ENCODE data around the gene LSM11.

Gene LSM11

GRCh38 chr5:157734436-157734835 is 9.1 kb upstream of the LSM11 start:
- DNase-seq (ENCODE audit: low read depth), result no peak

- no peak for DNase-seq (ENCODE audit: low read depth)
Observed at GRCh38 chr5:157735991-157736390, 7.5 kb upstream of the LSM11 start.

- no peak for DNase-seq (ENCODE audit: low read depth)
Observed at GRCh38 chr5:157739388-157740228, 3.9 kb upstream of the LSM11 start.

GRCh38 chr5:157740229-157740610 is 3.3 kb upstream of the LSM11 start:
- DNase-seq (ENCODE audit: low read depth), result no peak

GRCh38 chr5:157741131-157741530 is 2.4 kb upstream of the LSM11 start:
- no peak for DNase-seq (ENCODE audit: low read depth)

- no peak for DNase-seq (ENCODE audit: low read depth)
Observed at GRCh38 chr5:157744051-157745011, 819 bp downstream of the LSM11 start.

- DNase-seq (ENCODE audit: low read depth), result no peak
Observed at GRCh38 chr5:157745041-157745456, 1.5 kb downstream of the LSM11 start.

- no peak for DNase-seq (ENCODE audit: low read depth)
Observed at GRCh38 chr5:157747173-157747740, 3.7 kb downstream of the LSM11 start.

- DNase-seq (ENCODE audit: low read depth), result no peak
Observed at GRCh38 chr5:157747766-157748700, 4.5 kb downstream of the LSM11 start.

- DNase-seq (ENCODE audit: low read depth), result no peak
Observed at GRCh38 chr5:157748760-157749461, 5.4 kb downstream of the LSM11 start.

- no peak for DNase-seq (ENCODE audit: low read depth)
Observed at GRCh38 chr5:157749462-157749799, 5.9 kb downstream of the LSM11 start.

GRCh38 chr5:157750320-157750719 is 6.8 kb downstream of the LSM11 start:
- DNase-seq (ENCODE audit: low read depth), result no peak

- no peak for DNase-seq (ENCODE audit: low read depth)
Observed at GRCh38 chr5:157756122-157756521, 12.6 kb downstream of the LSM11 start.

- DNase-seq (ENCODE audit: low read depth), result no peak
Observed at GRCh38 chr5:157758706-157759105, 15.2 kb downstream of the LSM11 start.

- DNase-seq (ENCODE audit: low read depth), result no peak
Observed at GRCh38 chr5:157761690-157762621, 18.4 kb downstream of the LSM11 start.

- no peak for DNase-seq (ENCODE audit: low read depth)
Observed at GRCh38 chr5:157764531-157764930, 21.0 kb downstream of the LSM11 start.

- no peak for DNase-seq (ENCODE audit: low read depth)
Observed at GRCh38 chr5:157766442-157766841, 22.9 kb downstream of the LSM11 start.

GRCh38 chr5:157766902-157767301 is 23.4 kb downstream of the LSM11 start:
- no peak for DNase-seq (ENCODE audit: low read depth)

GRCh38 chr5:157767689-157768088 is 24.2 kb downstream of the LSM11 start:
- DNase-seq (ENCODE audit: low read depth), result no peak

- DNase-seq (ENCODE audit: low read depth), result no peak
Observed at GRCh38 chr5:157770665-157771064, 27.2 kb downstream of the LSM11 start.
